Bronchial smooth muscle cell (primary cell): ENCODE results near the gene NPC2. TPM values are rescaled to one million over a fixed set of nuclear protein-coding genes. Genes with fewer than 3 reads are reported as not detected.

Experiments
- total RNA-seq: library from RNA; depleted of rRNA; stranded (reverse); fragments of >200 nt; gene quantifications from 2 replicates; pipeline ENCODE4 v1.2.1, GENCODE V29; 2014

NPC2 gene
- total RNA-seq: 194 and 280 TPM in 2 replicates

DNA sequence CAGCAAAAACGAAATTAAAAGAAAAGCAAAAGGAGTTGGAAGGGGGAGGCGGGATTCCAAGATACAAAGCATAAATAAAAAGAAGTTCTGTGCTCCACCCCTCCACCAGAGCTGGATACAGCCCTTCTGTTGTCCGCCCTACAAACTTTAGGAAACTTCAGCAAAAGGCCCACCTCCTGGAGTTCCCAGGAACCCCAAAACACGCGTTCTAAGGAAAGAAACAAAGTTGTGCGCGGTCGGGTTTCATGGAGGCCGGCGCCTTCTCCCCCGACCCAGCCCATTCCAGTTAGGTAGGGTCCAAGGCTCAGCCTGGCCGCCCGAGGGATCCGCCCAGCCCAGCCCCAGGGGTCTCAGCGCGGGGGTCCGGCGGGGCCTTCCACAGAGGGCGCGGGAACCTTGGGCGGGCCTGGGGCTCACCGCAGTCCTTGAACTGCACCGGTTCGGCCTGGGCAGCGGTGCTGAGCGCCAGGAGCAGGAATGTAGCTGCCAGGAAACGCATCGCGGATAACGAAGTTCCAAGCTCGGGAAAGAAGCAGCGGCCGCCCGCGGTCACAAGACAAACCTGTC is at the start of gene NPC2:
TSS of gene NPC2 (minus strand) at position 530 of the 567 bp plus-strand sequence. CDS start at position 499, 31 bp downstream.

DNA sequence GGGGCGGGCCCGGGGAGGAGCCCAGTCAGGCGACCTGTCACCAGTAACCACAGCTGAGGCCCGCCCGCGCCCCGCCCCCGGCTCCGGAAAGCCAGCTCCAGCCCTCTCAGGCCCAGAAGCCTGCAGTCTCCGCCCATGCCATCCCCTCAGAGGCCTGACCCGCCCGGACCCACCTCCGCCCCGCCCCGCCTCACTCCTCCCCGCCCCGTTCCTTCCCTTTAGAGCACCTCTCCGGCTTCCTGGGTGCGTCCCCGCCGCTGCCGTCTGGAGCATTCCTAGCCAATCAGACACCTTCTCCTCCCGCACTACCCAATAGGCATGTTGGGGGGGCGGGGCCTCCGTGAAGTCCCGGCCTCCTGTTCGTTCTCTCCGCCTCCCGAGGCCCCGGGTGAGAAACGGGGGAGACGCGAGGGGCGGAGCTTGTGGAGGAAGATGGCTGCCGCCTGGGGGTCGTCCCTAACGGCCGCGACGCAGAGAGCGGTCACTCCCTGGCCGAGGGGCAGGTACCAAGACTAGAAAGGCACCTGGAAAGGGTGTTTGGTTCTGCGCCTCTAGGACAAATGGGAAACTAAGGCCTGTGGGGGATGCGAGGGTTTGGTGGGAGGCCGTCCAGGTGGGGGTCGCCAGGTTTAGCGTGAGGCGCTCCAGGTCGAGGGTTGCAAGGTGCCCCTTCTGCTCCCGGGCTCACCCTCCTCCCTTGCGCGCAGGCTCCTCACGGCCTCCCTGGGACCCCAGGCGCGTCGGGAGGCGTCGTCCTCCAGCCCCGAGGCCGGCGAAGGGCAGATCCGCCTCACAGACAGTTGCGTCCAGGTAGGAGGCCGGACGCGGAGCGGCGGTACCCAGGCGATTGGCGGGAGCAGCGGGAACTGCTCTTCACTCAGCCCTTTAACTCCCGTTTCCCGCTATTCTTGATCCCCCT is 497 bp upstream of the NPC2 start, which contains the start of gene ISCA2:
TSS of gene ISCA2 (plus strand) at position 423 of the 919 bp plus-strand sequence. CDS start at position 433, 10 bp downstream.

Other genes starting within 250 kb of the NPC2 start
- 23.2 and 25.2 TPM in 2 replicates for gene ABCD4, start 190.4 kb downstream of the NPC2 start, total RNA-seq
- gene VRTN, start 144.8 kb downstream of the NPC2 start, total RNA-seq: under 0.01 TPM in 1 of 2 replicates, not detected in the other
- under 0.01 TPM in 2 replicates for gene SYNDIG1L, start 67.1 kb downstream of the NPC2 start, total RNA-seq
- gene ISCA2, start 460 bp upstream of the NPC2 start, total RNA-seq: 7.6 and 9.8 TPM in 2 replicates
- 74.4 and 88.4 TPM in 2 replicates for gene LTBP2, start 118.9 kb upstream of the NPC2 start, total RNA-seq
- 14.7 and 18.5 TPM in 2 replicates for gene AREL1, start 219.8 kb upstream of the NPC2 start, total RNA-seq
- 21.0 and 28.7 TPM in 2 replicates for gene FCF1, start 219.8 kb upstream of the NPC2 start, total RNA-seq